GM23338 (cell line): ENCODE results near the gene RIOX2. TPM values are rescaled to one million over a fixed set of nuclear protein-coding genes. Genes with fewer than 3 reads are reported as not detected.

ENCODE experiments used
- ATAC-seq: fragments of 200-7000 bp; cut with Tn5 transposase; 3 replicates; pipeline ENCODE4 v1.9.1; 2020
- DNase-seq: peaks from one replicate; pipeline ENCODE4 v3.0.0-alpha.2; 2015; ENCODE audit warnings: low spot score
- H2AFZ ChIP-seq: fragments of 200-600 bp; sonication (generic); 2 replicates; pipeline ENCODE4 v1.8.0; 2016; ENCODE audit warnings: antibody characterized with exemption, mild to moderate bottlenecking, moderate library complexity
- H3F3A ChIP-seq: fragments of 200-600 bp; sonication (generic); replicated peaks from 2 replicates; pipeline ENCODE4 v1.8.0; 2017; ENCODE audit warnings: antibody characterized with exemption, mixed run types, low read depth
- H3K27ac ChIP-seq: fragments of 200-600 bp; sonication (generic); 2 replicates; pipeline ENCODE4 v1.6.1; 2016; ENCODE audit warnings: low read depth
- H3K27me3 ChIP-seq: fragments of 200-600 bp; sonication (generic); 2 replicates; pipeline ENCODE4 v1.8.0; 2016; ENCODE audit warnings: mild to moderate bottlenecking, mixed run types, moderate library complexity; ENCODE audit not compliant: insufficient read depth
- H3K36me3 ChIP-seq: fragments of 200-600 bp; sonication (generic); 2 replicates; pipeline ENCODE4 v1.8.0; 2016; ENCODE audit warnings: mild to moderate bottlenecking; ENCODE audit not compliant: insufficient read depth
- H3K4me1 ChIP-seq: fragments of 200-600 bp; sonication (generic); 2 replicates; pipeline ENCODE4 v1.8.0; 2016; ENCODE audit warnings: mild to moderate bottlenecking, moderate library complexity; ENCODE audit not compliant: insufficient read depth
- H3K4me2 ChIP-seq: fragments of 200-600 bp; sonication (generic); 2 replicates; pipeline ENCODE4 v1.7.1; 2017; ENCODE audit warnings: mixed run types
- H3K4me3 ChIP-seq: fragments of 200-600 bp; sonication (generic); 2 replicates; pipeline ENCODE4 v1.6.1; 2016; ENCODE audit warnings: mixed run types
- H3K79me2 ChIP-seq: fragments of 200-600 bp; sonication (generic); replicated peaks from 2 replicates; pipeline ENCODE4 v1.8.0; 2017; ENCODE audit warnings: mild to moderate bottlenecking; ENCODE audit not compliant: insufficient read depth
- H3K9me2 ChIP-seq: fragments of 200-600 bp; sonication (generic); 2 replicates; pipeline ENCODE4 v1.8.0; 2017; ENCODE audit not compliant: insufficient read depth
- H4K20me1 ChIP-seq: fragments of 200-600 bp; sonication (generic); replicated peaks from 2 replicates; pipeline ENCODE4 v1.8.0; 2017; ENCODE audit warnings: mild to moderate bottlenecking; ENCODE audit not compliant: insufficient read depth
- H3K27ac Mint-ChIP-seq: 2 replicates; pipeline ENCODE4 v1.8.0; 2020; ENCODE audit warnings: inconsistent platforms, mild to moderate bottlenecking, moderate library complexity, mixed read lengths
- H3K27me3 Mint-ChIP-seq: 3 replicates; pipeline ENCODE4 v1.8.0; 2022; ENCODE audit warnings: low read depth, mild to moderate bottlenecking, moderate library complexity, mixed read lengths, inconsistent platforms; ENCODE audit not compliant: insufficient read depth, poor library complexity
- H3K36me3 Mint-ChIP-seq: 3 replicates; pipeline ENCODE4 v1.8.0; 2021; ENCODE audit warnings: low read depth, mild to moderate bottlenecking, inconsistent platforms, moderate library complexity, mixed read lengths
- H3K4me1 Mint-ChIP-seq: 3 replicates; pipeline ENCODE4 v1.8.0; 2020; ENCODE audit warnings: mild to moderate bottlenecking, inconsistent platforms, mixed read lengths
- H3K4me3 Mint-ChIP-seq: 3 replicates; pipeline ENCODE4 v1.8.0; 2021; ENCODE audit warnings: moderate library complexity, mild to moderate bottlenecking, inconsistent platforms, mixed read lengths
- H3K9me3 Mint-ChIP-seq: 3 replicates; pipeline ENCODE4 v1.8.0; 2020; ENCODE audit warnings: moderate library complexity, mild to moderate bottlenecking, inconsistent platforms, mixed read lengths
- CREB1 ChIP-seq: fragments of 250-450 bp; sonication (Bioruptor Pico); IDR thresholded peaks from 2 replicates; pipeline ENCODE4 v1.5.0; 2020; ENCODE audit warnings: low read depth, mild to moderate bottlenecking, moderate library complexity
- EZH2 ChIP-seq: fragments of 200-600 bp; sonication (generic); IDR thresholded peaks from one replicate; pipeline ENCODE4 v1.8.0; 2017; ENCODE audit warnings: antibody characterized with exemption, mild to moderate bottlenecking, low read depth; ENCODE audit not compliant: unreplicated experiment
- NANOG ChIP-seq: IDR thresholded peaks from 2 replicates; pipeline ENCODE4 v1.6.1; 2016; ENCODE audit warnings: antibody characterized with exemption, borderline replicate concordance
- ZNF114 ChIP-seq: fragments of 250-450 bp; sonication (Bioruptor Pico); IDR thresholded peaks from 2 replicates; pipeline ENCODE4 v1.5.0; 2020; ENCODE audit warnings: mild to moderate bottlenecking, moderate library complexity
- ZNF331 ChIP-seq: fragments of 250-450 bp; sonication (Bioruptor Pico); IDR thresholded peaks from 2 replicates; pipeline ENCODE4 v1.5.0; 2020; ENCODE audit warnings: low read depth, mild to moderate bottlenecking, moderate library complexity
- polyA plus RNA-seq: library from polyadenylated mRNA; unstranded; fragments of >200 nt; fragmentation: Nextera tagmentation; extraction: Ambion mirVana; gene quantifications from 2 replicates; pipeline ENCODE4 v1.2.1, GENCODE V29; 2016
- total RNA-seq: library from RNA; depleted of rRNA; stranded (reverse); fragments of >200 nt; shearing (Covaris generic); gene quantifications from 2 replicates; pipeline ENCODE4 v1.2.3, GENCODE V29; 2014
- TF ChIP-seq, protein P1 (sequence below): fragments of 250-450 bp; sonication (Bioruptor Pico); IDR thresholded peaks from 2 replicates; pipeline ENCODE4 v1.5.0; 2020; ENCODE audit warnings: mild to moderate bottlenecking, moderate library complexity
- TF ChIP-seq, protein P2 (sequence below), 2 experiments: fragments of 200-600 bp in 1 of 2; sonication (generic) in 1 of 2; conservative IDR thresholded peaks; 2 replicates each; pipeline versions ENCODE4 v1.5.1 to v1.6.1; 2016 to 2017; ENCODE audit warnings: antibody characterized with exemption in 2 of 2, low read depth in 2 of 2, mild to moderate bottlenecking in 2 of 2, moderate library complexity in 1 of 2
- TF ChIP-seq, protein P3 (sequence below): IDR thresholded peaks from 2 replicates; pipeline ENCODE4 v1.6.1; 2016; ENCODE audit warnings: antibody characterized with exemption

The RIOX2 gene
- total and polyA plus RNA-seq, 2 experiments from 2014 or later, result 9.0 to 10.7 TPM

DNA sequence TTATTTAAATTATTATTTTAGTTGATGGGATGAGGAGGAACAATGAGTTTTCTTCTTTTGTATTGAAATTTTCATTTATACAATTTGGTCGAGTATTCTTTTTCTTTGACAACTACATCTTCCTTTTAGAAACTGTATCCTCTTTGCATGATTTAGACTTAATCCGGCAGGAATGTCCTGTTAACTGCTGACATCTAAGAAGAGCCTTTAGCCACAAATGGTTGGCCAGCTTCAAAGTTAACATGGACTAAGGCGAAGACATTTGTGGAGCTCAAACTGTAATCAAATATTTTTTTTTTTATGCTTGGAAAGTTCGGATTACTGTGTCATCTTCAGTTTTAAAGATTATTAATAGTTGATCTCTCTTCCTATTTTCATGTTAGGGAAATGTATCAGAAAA lies 43.2 kb downstream of the RIOX2 start (continued):
- TF ChIP-seq, protein P1, sequence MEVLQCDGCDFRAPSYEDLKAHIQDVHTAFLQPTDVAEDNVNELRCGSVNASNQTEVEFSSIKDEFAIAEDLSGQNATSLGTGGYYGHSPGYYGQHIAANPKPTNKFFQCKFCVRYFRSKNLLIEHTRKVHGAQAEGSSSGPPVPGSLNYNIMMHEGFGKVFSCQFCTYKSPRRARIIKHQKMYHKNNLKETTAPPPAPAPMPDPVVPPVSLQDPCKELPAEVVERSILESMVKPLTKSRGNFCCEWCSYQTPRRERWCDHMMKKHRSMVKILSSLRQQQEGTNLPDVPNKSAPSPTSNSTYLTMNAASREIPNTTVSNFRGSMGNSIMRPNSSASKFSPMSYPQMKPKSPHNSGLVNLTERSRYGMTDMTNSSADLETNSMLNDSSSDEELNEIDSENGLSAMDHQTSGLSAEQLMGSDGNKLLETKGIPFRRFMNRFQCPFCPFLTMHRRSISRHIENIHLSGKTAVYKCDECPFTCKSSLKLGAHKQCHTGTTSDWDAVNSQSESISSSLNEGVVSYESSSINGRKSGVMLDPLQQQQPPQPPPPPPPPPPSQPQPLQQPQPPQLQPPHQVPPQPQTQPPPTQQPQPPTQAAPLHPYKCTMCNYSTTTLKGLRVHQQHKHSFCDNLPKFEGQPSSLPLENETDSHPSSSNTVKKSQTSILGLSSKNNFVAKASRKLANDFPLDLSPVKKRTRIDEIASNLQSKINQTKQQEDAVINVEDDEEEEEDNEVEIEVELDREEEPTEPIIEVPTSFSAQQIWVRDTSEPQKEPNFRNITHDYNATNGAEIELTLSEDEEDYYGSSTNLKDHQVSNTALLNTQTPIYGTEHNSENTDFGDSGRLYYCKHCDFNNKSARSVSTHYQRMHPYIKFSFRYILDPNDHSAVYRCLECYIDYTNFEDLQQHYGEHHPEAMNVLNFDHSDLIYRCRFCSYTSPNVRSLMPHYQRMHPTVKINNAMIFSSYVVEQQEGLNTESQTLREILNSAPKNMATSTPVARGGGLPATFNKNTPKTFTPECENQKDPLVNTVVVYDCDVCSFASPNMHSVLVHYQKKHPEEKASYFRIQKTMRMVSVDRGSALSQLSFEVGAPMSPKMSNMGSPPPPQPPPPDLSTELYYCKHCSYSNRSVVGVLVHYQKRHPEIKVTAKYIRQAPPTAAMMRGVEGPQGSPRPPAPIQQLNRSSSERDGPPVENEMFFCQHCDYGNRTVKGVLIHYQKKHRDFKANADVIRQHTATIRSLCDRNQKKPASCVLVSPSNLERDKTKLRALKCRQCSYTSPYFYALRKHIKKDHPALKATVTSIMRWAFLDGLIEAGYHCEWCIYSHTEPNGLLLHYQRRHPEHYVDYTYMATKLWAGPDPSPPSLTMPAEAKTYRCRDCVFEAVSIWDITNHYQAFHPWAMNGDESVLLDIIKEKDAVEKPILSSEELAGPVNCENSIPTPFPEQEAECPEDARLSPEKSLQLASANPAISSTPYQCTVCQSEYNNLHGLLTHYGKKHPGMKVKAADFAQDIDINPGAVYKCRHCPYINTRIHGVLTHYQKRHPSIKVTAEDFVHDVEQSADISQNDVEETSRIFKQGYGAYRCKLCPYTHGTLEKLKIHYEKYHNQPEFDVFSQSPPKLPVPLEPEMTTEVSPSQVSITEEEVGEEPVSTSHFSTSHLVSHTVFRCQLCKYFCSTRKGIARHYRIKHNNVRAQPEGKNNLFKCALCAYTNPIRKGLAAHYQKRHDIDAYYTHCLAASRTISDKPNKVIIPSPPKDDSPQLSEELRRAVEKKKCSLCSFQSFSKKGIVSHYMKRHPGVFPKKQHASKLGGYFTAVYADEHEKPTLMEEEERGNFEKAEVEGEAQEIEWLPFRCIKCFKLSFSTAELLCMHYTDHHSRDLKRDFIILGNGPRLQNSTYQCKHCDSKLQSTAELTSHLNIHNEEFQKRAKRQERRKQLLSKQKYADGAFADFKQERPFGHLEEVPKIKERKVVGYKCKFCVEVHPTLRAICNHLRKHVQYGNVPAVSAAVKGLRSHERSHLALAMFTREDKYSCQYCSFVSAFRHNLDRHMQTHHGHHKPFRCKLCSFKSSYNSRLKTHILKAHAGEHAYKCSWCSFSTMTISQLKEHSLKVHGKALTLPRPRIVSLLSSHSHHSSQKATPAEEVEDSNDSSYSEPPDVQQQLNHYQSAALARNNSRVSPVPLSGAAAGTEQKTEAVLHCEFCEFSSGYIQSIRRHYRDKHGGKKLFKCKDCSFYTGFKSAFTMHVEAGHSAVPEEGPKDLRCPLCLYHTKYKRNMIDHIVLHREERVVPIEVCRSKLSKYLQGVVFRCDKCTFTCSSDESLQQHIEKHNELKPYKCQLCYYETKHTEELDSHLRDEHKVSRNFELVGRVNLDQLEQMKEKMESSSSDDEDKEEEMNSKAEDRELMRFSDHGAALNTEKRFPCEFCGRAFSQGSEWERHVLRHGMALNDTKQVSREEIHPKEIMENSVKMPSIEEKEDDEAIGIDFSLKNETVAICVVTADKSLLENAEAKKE, result no peak
- TF ChIP-seq NANOG (no peak), ZNF114 (CRISPR knock-in tag) (no peak), CREB1 (CRISPR knock-in tag) (no peak), EZH2 (no peak)
- TF ChIP-seq, protein P2, sequence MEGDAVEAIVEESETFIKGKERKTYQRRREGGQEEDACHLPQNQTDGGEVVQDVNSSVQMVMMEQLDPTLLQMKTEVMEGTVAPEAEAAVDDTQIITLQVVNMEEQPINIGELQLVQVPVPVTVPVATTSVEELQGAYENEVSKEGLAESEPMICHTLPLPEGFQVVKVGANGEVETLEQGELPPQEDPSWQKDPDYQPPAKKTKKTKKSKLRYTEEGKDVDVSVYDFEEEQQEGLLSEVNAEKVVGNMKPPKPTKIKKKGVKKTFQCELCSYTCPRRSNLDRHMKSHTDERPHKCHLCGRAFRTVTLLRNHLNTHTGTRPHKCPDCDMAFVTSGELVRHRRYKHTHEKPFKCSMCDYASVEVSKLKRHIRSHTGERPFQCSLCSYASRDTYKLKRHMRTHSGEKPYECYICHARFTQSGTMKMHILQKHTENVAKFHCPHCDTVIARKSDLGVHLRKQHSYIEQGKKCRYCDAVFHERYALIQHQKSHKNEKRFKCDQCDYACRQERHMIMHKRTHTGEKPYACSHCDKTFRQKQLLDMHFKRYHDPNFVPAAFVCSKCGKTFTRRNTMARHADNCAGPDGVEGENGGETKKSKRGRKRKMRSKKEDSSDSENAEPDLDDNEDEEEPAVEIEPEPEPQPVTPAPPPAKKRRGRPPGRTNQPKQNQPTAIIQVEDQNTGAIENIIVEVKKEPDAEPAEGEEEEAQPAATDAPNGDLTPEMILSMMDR (conservative IDR thresholded peaks at IDR 0.05; ENCODE audit: low read depth in 2 of 2), result no peak

DNA sequence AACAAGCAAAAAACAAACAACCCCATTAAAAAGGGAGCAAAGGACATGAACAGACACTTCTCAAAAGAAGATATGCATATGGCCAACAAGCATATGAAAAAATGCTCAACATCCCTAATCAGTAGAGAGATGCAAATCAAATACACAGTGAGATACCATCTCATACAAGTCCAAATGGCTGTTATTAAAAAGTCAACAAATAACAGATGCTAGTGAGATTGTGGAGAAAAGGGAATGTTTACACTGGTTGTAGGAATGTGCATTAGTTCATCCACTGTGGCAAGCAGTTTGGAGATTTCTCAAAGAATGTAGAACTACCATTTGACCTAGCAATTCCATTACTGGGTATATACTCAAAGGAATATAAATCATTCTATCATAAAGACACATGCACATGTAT lies 44.5 kb downstream of the RIOX2 start:
- H3K9me2 ChIP-seq, result no peaks in the 10 kb centered on the region
- no peaks in the 10 kb centered on the region for H3K36me3 ChIP-seq
- no peaks in the 10 kb centered on the region for H4K20me1 ChIP-seq
- no peak for ATAC-seq
- TF ChIP-seq CREB1 (CRISPR knock-in tag) (no peak), ZNF331 (CRISPR knock-in tag) (no peak), NANOG (no peak)
- TF ChIP-seq, protein P3, sequence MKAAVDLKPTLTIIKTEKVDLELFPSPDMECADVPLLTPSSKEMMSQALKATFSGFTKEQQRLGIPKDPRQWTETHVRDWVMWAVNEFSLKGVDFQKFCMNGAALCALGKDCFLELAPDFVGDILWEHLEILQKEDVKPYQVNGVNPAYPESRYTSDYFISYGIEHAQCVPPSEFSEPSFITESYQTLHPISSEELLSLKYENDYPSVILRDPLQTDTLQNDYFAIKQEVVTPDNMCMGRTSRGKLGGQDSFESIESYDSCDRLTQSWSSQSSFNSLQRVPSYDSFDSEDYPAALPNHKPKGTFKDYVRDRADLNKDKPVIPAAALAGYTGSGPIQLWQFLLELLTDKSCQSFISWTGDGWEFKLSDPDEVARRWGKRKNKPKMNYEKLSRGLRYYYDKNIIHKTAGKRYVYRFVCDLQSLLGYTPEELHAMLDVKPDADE, result no peak
- no peaks in the 10 kb centered on the region for H3K27me3 Mint-ChIP-seq
- no peak overlapping the region for H3K27ac Mint-ChIP-seq
- peaks cover 3% of the 10 kb centered on the region; the same call in 1 of the 3 replicates for H3K36me3 Mint-ChIP-seq
- H3K27ac ChIP-seq, result no peak overlapping the region
- no peak overlapping the region for H3K4me2 ChIP-seq
- H3K4me1 Mint-ChIP-seq, result no peaks in the 10 kb centered on the region
- no peaks in the 10 kb centered on the region for H3K4me1 ChIP-seq
- no peak for DNase-seq
- H3K27me3 ChIP-seq, result no peaks in the 10 kb centered on the region
- no peak overlapping the region for H3K4me3 ChIP-seq
- H3K79me2 ChIP-seq, result no peaks in the 10 kb centered on the region
- no peak overlapping the region for H2AFZ ChIP-seq
- H3K9me3 Mint-ChIP-seq, result no peaks in the 10 kb centered on the region; the same call in 2 of the 3 replicates
- no peaks in the 10 kb centered on the region for H3F3A ChIP-seq
- no peak overlapping the region for H3K4me3 Mint-ChIP-seq
